Chondrocyte (in vitro differentiated cells): Measurements from ENCODE around the gene SLC2A13. TPM values are rescaled to one million over a fixed set of nuclear protein-coding genes. Genes with fewer than 3 reads are reported as not detected.

Experiments
- DNase-seq: peaks from one replicate; pipeline ENCODE4 v3.0.0; 2021; ENCODE audit warnings: mixed read lengths, low spot score
- H3K27ac Mint-ChIP-seq: one replicate; pipeline ENCODE4 v1.8.0; 2021; ENCODE audit warnings: mild to moderate bottlenecking, moderate library complexity, mixed read lengths; ENCODE audit not compliant: unreplicated experiment
- H3K27me3 Mint-ChIP-seq: 2 replicates; pipeline ENCODE4 v1.8.0; 2021; ENCODE audit warnings: low read depth, mixed read lengths
- H3K36me3 Mint-ChIP-seq: 2 replicates; pipeline ENCODE4 v1.8.0; 2021; ENCODE audit warnings: low read depth, mixed read lengths
- H3K4me1 Mint-ChIP-seq: 2 replicates; pipeline ENCODE4 v1.8.0; 2021; ENCODE audit warnings: low read depth, mild to moderate bottlenecking, mixed read lengths
- H3K4me3 Mint-ChIP-seq: one replicate; pipeline ENCODE4 v1.8.0; 2021; ENCODE audit warnings: mild to moderate bottlenecking, moderate library complexity, mixed read lengths; ENCODE audit not compliant: unreplicated experiment
- H3K9me3 Mint-ChIP-seq: 2 replicates; pipeline ENCODE4 v1.8.0; 2021; ENCODE audit warnings: low read depth, mixed read lengths
- total RNA-seq: library from RNA; stranded (reverse); gene quantifications from 3 replicates; pipeline ENCODE4 v1.2.1, GENCODE V29; 2021
- TF ChIP-seq, protein P1 (sequence below): fragments of 200-600 bp; sonication (generic); IDR thresholded peaks from 2 replicates; pipeline ENCODE4 v1.5.0; 2021; ENCODE audit warnings: antibody characterized with exemption, mild to moderate bottlenecking, moderate library complexity

The SLC2A13 gene
- total RNA-seq, 1 donor from 2014 or later, result 14.4 TPM

GRCh38 chr12:40098406-40099145 lies 7.3 kb downstream of the SLC2A13 start:
- DNase-seq, result no peak
- no peaks in the 10 kb centered on the region for H3K27me3 Mint-ChIP-seq
- no peaks in the 10 kb centered on the region for H3K9me3 Mint-ChIP-seq
- no peaks in the 10 kb centered on the region for H3K36me3 Mint-ChIP-seq
- peaks cover 7% of the 10 kb centered on the region for H3K4me1 Mint-ChIP-seq
- H3K27ac Mint-ChIP-seq, result no peak overlapping the region
- no peak overlapping the region for H3K4me3 Mint-ChIP-seq
- TF ChIP-seq, protein P1, sequence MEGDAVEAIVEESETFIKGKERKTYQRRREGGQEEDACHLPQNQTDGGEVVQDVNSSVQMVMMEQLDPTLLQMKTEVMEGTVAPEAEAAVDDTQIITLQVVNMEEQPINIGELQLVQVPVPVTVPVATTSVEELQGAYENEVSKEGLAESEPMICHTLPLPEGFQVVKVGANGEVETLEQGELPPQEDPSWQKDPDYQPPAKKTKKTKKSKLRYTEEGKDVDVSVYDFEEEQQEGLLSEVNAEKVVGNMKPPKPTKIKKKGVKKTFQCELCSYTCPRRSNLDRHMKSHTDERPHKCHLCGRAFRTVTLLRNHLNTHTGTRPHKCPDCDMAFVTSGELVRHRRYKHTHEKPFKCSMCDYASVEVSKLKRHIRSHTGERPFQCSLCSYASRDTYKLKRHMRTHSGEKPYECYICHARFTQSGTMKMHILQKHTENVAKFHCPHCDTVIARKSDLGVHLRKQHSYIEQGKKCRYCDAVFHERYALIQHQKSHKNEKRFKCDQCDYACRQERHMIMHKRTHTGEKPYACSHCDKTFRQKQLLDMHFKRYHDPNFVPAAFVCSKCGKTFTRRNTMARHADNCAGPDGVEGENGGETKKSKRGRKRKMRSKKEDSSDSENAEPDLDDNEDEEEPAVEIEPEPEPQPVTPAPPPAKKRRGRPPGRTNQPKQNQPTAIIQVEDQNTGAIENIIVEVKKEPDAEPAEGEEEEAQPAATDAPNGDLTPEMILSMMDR, result no peak

- Mint-ChIP-seq H3K36me3 (no peaks in the 10 kb centered on the region), H3K4me1 (peaks cover 9% of the 10 kb centered on the region), H3K27me3 (no peaks in the 10 kb centered on the region), H3K9me3 (no peaks in the 10 kb centered on the region), H3K27ac (no peak overlapping the region), H3K4me3 (no peak overlapping the region)
- no peak for DNase-seq
- TF ChIP-seq, protein P1, result no peak
Observed at GRCh38 chr12:40093512-40093911, 12.4 kb downstream of the SLC2A13 start.

DNA sequence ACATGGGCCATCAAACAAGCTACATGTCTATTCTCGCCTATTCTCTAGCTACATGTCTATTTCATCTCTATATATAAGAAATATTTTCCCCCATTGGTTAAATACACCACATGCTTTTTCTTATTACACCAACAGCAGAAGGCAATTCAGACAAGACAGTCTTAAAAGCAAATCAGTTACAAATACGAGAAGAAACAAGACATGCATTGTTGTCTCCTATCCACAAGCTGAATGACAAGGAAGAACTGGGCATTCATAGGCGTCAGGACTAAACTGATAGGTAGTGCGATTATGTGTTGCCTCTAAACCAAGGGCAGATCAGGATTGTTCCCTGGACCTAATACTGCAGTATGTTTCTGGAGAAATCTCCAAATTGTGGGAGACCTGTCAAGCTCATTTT lies 19.4 kb downstream of the SLC2A13 start:
- TF ChIP-seq, protein P1, result no peak
- Mint-ChIP-seq H3K27ac (no peak overlapping the region), H3K9me3 (no peaks in the 10 kb centered on the region), H3K4me3 (no peak overlapping the region), H3K4me1 (peaks cover 16% of the 10 kb centered on the region), H3K36me3 (peaks cover 2% of the 10 kb centered on the region), H3K27me3 (no peaks in the 10 kb centered on the region)
- no peak for DNase-seq

- H3K27me3 Mint-ChIP-seq, result no peaks in the 10 kb centered on the region
- no peaks in the 10 kb centered on the region for H3K4me1 Mint-ChIP-seq
- H3K36me3 Mint-ChIP-seq, result peaks cover 5% of the 10 kb centered on the region
- no peak for DNase-seq
- peaks cover 36% of the 10 kb centered on the region for H3K9me3 Mint-ChIP-seq
- H3K27ac Mint-ChIP-seq, result no peak overlapping the region
- TF ChIP-seq, protein P1, result no peak
- no peak overlapping the region for H3K4me3 Mint-ChIP-seq
Observed at GRCh38 chr12:40078266-40078665, 27.6 kb downstream of the SLC2A13 start.

DNA sequence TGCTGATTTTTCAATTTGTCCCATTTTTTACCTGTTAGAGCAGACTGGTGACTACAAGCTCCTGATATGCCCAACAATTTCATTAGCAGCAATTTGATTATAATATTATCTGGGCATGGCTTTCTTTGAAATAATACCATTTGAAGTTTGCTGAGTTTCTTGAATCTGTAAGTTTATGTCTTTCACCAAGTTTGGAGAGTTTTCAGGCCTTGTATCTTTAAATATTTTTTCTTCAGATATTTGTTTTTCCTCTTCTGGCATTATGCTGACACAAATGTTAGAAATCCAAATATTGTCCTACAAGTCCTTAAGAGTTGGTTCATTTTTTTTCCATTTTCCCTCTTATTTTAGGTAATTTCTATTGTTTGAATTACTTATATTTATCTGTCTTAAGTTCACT lies 30.4 kb downstream of the SLC2A13 start:
- DNase-seq, result no peak
- Mint-ChIP-seq H3K4me3 (no peak overlapping the region), H3K27ac (no peak overlapping the region), H3K27me3 (no peaks in the 10 kb centered on the region), H3K4me1 (no peaks in the 10 kb centered on the region), H3K9me3 (peaks cover 36% of the 10 kb centered on the region), H3K36me3 (peaks cover 5% of the 10 kb centered on the region)
- TF ChIP-seq, protein P1, result no peak
